Body of pancreas (tissue), 4 donors: ENCODE results near the gene YIF1B. TPM values are rescaled to one million over a fixed set of nuclear protein-coding genes. Genes with fewer than 3 reads are reported as not detected.
A peak's percentile ranks its signal among the peaks of the same experiment; 100 is the strongest.

Experiments
- ATAC-seq: fragments of 150-250 bp; one replicate; pipeline ENCODE4 v1.9.1; 2016
- DNase-seq, 4 donors: peaks; one replicate each; pipeline ENCODE4 v3.0.0-alpha.2; 2019
- H3K27ac ChIP-seq, 4 donors: fragments of 200-600 bp; sonication (generic); 1 replicate in 3 of 4; 2 replicates in 1 of 4; pipeline versions ENCODE4 v1.5.1 to v1.6.1; 2016 to 2019; ENCODE audit warnings: mild to moderate bottlenecking in 1 of 4, mixed read lengths in 1 of 4, moderate library complexity in 1 of 4
- H3K27me3 ChIP-seq, 2 donors: fragments of 200-600 bp; sonication (generic); one replicate each; pipeline ENCODE4 v1.6.0; 2016; ENCODE audit warnings: mild to moderate bottlenecking in 1 of 2
- H3K36me3 ChIP-seq, 2 donors: fragments of 200-600 bp; sonication (generic); replicated peaks in 1 of 2; 2 replicates each; pipeline ENCODE4 v1.5.1; 2016; ENCODE audit warnings: low read depth in 2 of 2; ENCODE audit not compliant: insufficient read depth in 1 of 2
- H3K4me1 ChIP-seq: fragments of 200-600 bp; sonication (generic); one replicate; pipeline ENCODE4 v1.6.0; 2016
- H3K4me3 ChIP-seq, 2 donors: fragments of 200-600 bp; sonication (generic); 1 replicate in 1 of 2; 2 replicates in 1 of 2; pipeline ENCODE4 v1.5.1; 2016 to 2019
- H3K9me3 ChIP-seq, 3 donors: fragments of 200-600 bp; sonication (generic); 1 replicate in 2 of 3; 2 replicates in 1 of 3; pipeline ENCODE4 v1.5.1; 2016
- CTCF ChIP-seq, 7 experiments: fragments of 450-650 bp in 4 of 7; fragments of 200-600 bp in 3 of 7; sonication (generic) in 3 of 7; IDR thresholded peaks; one replicate each; pipeline ENCODE4 v1.5.1; 2016 to 2019; ENCODE audit warnings: antibody characterized with exemption in 7 of 7
- POLR2A ChIP-seq, 3 donors: fragments of 450-650 bp; IDR thresholded peaks; one replicate each; pipeline ENCODE4 v1.6.1; 2016; ENCODE audit warnings: antibody characterized with exemption in 3 of 3, mild to moderate bottlenecking in 2 of 3
- WGBS, 2 donors: methylation state at CpG; one replicate each; pipeline ENCODE4 v1.1.5; 2017; 5-methylcytosine and 5-hydroxymethylcytosine counted together
- intact Hi-C: fragments of 100-400 bp; cut with DNase I; formaldehyde crosslinking; loops from one replicate; pipeline ENCODE4 v1.15.1; 2023
- total RNA-seq, 2 donors: library from RNA; depleted of rRNA; stranded (reverse); fragments of >200 nt; gene quantifications; one replicate each; pipeline ENCODE4 v1.1.0, GENCODE V29; 2016

The YIF1B gene
- total RNA-seq, 2 donors from 2014 or later = 8.2 to 22.3 TPM

GRCh38 chr19:38294090-38294489, 21.7 kb downstream of the YIF1B start:
- DNase-seq = no peak
- TF ChIP-seq CTCF (IDR thresholded peaks at IDR 0.05) = no peak
- TF ChIP-seq POLR2A (IDR thresholded peaks at IDR 0.05) = no peak

DNA sequence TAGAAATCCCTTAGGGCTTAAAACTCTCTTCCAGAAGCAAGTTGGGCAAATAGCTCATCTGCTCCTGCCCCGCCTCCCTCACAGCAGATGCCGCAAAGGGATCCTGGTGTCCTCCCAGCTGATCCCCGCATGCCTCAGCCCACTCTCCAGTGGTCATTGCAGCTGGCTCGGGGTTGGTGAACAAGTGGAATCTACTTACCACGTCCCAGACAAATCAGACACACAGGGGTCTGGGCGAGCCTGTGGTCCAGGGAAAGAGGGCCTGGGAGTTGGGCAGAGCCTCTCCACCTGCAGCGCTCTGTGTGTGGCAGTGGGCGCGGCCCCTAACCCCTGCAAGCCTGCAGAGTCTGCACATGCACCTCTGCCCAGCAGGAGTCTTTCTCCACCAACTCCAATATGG, 22.5 kb downstream of the YIF1B start:
- ATAC-seq (no peak), DNase-seq (no peak)
- Histone ChIP-seq H3K27ac (no peak overlapping the region), H3K4me3 (no peak overlapping the region), H3K9me3 (no peaks in the 10 kb centered on the region), H3K27me3 (no peaks in the 10 kb centered on the region), H3K36me3 (peaks cover 0 to 3% of the 10 kb centered on the region in 2 donors), H3K4me1 (peaks cover 26% of the 10 kb centered on the region)
- TF ChIP-seq CTCF (IDR thresholded peaks at IDR 0.05) (no peak), POLR2A (IDR thresholded peaks at IDR 0.05) (no peak)
- intact Hi-C loops = no loop called here
- 93% methylated on average over 4 to 8 of the region's 9 CpGs for WGBS, 2 donors

More at GRCh38 chr19:38294090-38294489, 21.7 kb downstream of the YIF1B start:
- Histone ChIP-seq H3K36me3 (no peaks in the 10 kb centered on the region), H3K4me1 (peaks cover 26% of the 10 kb centered on the region), H3K27me3 (no peaks in the 10 kb centered on the region), H3K4me3 (no peak overlapping the region), H3K9me3 (no peaks in the 10 kb centered on the region), H3K27ac (no peak overlapping the region)
- intact Hi-C loops = no loop called here
- ATAC-seq = no peak
- WGBS, 2 donors = 76 to 87% methylated on average over 2 to 8 of the region's 8 CpGs

DNA sequence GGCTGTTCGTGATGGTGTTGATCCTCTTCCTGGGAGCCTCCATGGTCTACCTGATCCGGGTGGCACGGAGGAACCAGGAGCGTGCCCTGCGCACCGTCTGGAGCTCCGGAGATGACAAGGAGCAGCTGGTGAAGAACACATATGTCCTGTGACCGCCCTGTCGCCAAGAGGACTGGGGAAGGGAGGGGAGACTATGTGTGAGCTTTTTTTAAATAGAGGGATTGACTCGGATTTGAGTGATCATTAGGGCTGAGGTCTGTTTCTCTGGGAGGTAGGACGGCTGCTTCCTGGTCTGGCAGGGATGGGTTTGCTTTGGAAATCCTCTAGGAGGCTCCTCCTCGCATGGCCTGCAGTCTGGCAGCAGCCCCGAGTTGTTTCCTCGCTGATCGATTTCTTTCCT, 23.9 kb downstream of the YIF1B start:
- no peak overlapping the region for H3K4me3 ChIP-seq
- 77 to 78% methylated on average over 15 of the region's 15 CpGs for WGBS, 2 donors
- intact Hi-C loops = no loop called here
- peak overlapping the region; percentile 67 to 86 (median 76) for H3K27ac ChIP-seq
- no peaks in the 10 kb centered on the region for H3K9me3 ChIP-seq
- H3K4me1 ChIP-seq = peaks cover 26% of the 10 kb centered on the region
- H3K27me3 ChIP-seq = no peaks in the 10 kb centered on the region
- H3K36me3 ChIP-seq = peaks cover 0 to 3% of the 10 kb centered on the region in 2 donors
- DNase-seq (no peak), ATAC-seq (no peak)
- TF ChIP-seq CTCF (IDR thresholded peaks at IDR 0.05) (no peak), POLR2A (IDR thresholded peaks at IDR 0.05) (no peak)

GRCh38 chr19:38290631-38291147, 25.1 kb downstream of the YIF1B start:
- H3K27ac ChIP-seq = peak overlapping the region; percentile 67 to 86 (median 76)
- H3K27me3 ChIP-seq = no peaks in the 10 kb centered on the region
- WGBS, 2 donors = 20 to 29% methylated on average over 1 to 13 of the region's 13 CpGs
- TF ChIP-seq POLR2A (IDR thresholded peaks at IDR 0.05) (peak in 2 of 3 donors; percentile 14 to 16), CTCF (IDR thresholded peaks at IDR 0.05) (no peak)
- H3K4me1 ChIP-seq = peaks cover 26% of the 10 kb centered on the region
- intact Hi-C loops = no loop called here
- DNase-seq (peak; percentile 85 to 94 (median 92)), ATAC-seq (peak; percentile 93)
- no peak overlapping the region for H3K4me3 ChIP-seq
- H3K9me3 ChIP-seq = no peaks in the 10 kb centered on the region
- peaks cover 0 to 3% of the 10 kb centered on the region in 2 donors for H3K36me3 ChIP-seq

- DNase-seq = no peak
- Histone ChIP-seq H3K27ac (peak overlapping the region; percentile 67 to 86 (median 76)), H3K4me3 (no peak overlapping the region), H3K4me1 (peaks cover 26% of the 10 kb centered on the region), H3K36me3 (peaks cover 0 to 3% of the 10 kb centered on the region in 2 donors), H3K9me3 (no peaks in the 10 kb centered on the region), H3K27me3 (no peaks in the 10 kb centered on the region)
- intact Hi-C loops = no loop called here
- TF ChIP-seq POLR2A (IDR thresholded peaks at IDR 0.05) (no peak), CTCF (IDR thresholded peaks at IDR 0.05) (no peak)
- no peak for ATAC-seq
- WGBS, 2 donors = 95 to 97% methylated on average over 11 to 15 of the region's 15 CpGs
Measured at GRCh38 chr19:38289955-38290354, 25.8 kb downstream of the YIF1B start.
